Measurements from ENCODE around the gene TTC28.
"Not testable (repeated sequence)": the region's sequence is repeated elsewhere in the genome, so short reads cannot be mapped to it uniquely, and the experiment has no call there.

Gene TTC28

DNA sequence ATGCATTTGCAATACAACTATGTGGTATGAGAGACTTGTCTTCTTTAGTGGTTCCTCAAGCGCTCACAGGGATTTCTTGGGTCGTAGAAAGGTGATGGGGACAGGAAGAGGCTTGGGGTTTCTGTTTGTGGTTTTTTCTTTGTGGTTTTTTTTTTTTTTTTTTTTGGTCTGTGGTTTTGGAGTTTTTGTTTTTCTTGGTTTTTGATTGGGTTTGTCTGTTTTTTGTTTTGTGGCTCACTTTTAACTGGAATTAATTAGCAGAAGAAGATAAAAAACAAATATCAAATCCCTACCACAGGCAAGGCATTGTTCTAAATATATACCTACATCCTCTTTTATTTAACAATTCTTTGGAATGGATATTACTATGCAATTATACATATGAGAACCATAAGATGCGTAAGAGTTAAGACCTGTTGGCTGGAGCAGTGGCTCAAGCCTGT is 5.5 kb downstream of the TTC28 start:
- DNase-seq: peak; percentile 89

- no peak for DNase-seq
Observed at GRCh38 chr22:28670756-28671155, 8.9 kb downstream of the TTC28 start.

DNA sequence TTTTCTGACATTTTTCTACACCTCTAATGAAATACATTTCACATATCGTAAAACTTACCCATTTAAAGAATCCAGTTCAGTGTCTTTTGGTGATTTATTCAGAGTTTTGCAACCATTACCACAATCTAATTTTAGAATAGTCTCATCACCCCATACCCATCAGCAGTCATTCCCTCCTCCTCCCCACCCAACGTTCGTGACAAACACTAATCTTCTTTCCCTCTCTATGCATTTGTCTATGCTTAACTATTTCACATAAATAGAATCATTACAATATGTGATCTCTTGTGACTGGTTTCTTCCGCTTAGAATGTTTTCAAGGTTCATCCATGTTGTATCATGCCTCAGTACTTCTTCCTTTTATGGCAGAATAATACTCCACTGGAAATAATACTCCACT is 9.5 kb downstream of the TTC28 start:
- peak; percentile 30 for DNase-seq

GRCh38 chr22:28669387-28669786 is 10.3 kb downstream of the TTC28 start:
- no peak for DNase-seq

DNA sequence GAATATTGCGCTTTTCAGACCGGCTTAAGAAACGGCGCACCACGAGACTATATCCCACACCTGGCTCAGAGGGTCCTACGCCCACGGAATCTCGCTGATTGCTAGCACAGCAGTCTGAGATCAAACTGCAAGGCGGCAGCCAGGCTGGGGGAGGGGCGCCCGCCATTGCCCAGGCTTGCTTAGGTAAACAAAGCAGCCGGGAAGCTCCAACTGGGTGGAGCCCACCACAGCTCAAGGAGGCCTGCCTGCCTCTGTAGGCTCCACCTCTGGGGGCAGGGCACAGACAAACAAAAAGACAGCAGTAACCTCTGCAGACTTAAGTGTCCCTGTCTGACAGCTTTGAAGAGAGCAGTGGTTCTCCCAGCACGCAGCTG is 16.1 kb downstream of the TTC28 start:
- not testable (repeated sequence) for DNase-seq

DNA sequence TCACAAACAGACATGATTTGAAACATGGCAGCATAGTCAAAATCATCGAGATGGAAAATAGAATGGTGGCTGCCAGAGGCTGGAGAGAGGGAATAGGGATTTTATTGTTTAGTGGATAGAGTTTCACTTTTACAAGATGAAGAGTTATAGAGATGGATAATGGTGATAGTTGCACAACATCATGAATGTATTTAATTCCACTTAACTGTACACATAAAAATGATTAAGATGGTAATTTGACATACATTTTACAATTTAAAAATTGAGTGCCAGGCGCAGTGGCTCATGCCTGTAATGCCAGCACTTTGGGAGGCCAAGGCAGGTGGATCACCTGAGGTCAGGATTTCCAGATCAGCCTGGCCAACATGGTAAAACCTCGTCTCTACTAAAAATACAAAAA is 21.2 kb downstream of the TTC28 start:
- no peak for DNase-seq

DNA sequence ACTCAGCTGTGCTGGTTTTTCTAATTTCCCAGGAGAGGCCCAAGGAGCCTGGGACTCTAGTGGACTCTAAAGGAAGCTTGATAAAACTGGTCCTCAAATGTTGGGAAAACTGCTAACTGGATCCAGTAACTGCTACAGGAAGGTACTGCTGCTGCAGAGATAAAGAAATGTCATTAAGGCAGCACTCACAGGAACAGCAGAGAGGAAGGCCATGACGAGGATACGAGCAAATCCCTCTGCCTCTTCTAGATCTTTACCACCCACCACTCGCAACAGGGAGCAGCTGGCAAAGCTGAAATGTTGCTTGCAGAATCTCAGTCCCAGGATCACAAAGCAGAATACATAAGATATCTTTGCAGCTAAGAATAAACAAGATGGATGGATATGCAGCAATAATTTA is 23.5 kb downstream of the TTC28 start:
- no peak for DNase-seq

- DNase-seq: no peak
Observed at GRCh38 chr22:28650463-28650862, 29.2 kb downstream of the TTC28 start.

DNA sequence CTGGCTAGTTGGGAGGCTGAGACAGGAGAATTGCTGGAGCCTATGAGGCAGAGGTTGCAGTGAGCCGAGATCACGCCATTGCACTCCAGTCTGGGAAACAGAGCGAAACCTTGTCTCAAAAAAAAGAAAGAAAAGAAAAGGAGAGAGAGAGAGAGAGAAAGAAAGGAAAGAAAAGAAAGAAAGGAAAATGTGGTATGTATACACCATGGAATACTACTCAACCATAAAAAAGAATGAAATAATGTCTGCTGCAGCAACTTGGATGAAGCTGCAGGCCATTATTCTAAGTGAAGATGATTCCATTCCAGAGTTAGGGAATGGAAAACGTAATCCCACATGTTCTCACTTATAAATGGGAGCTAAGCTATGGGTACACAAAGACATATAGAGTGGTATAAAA is 30.8 kb downstream of the TTC28 start:
- no peak for DNase-seq

DNA sequence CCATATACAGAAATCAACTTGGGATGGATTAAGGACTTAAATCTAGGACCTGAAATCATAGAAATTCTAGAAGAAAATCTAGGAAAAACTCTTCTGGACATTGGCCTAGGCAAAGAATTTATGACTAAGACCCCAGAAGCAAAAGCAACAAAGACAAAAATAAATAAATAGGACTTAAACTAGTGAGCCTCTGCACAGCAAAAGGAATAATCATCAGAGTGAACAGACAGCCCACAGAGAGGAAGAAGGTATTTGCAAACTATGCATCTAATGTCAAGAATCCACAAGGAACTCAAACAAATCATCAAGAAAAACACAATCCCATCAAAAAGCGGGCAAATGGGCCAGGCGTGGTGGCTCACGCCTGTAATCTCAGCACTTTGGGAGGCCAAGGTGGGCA is 32.4 kb downstream of the TTC28 start:
- no peak for DNase-seq

GRCh38 chr22:28639321-28639720 is 40.3 kb downstream of the TTC28 start:
- no peak for DNase-seq

DNA sequence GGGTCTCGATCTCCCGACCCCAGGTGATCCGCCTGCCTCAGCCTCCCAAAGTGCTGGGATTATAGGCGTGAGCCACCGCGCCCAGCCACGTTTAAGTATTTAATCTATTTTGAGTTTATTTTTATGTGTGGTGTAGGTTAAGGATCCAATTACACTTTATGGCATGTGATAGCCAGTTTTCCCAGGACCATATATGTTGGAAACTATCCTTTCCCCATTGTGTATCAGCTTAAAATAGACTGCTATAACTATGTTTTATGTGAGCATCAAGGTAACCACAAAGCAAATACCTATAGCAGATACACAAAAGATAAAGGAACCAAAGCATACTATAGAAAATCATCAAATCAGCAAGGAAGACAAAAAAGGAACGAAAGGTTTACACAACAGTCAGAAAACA is 42.4 kb downstream of the TTC28 start:
- no peak for DNase-seq

GRCh38 chr22:28630177-28630574 is 49.5 kb downstream of the TTC28 start:
- DNase-seq: no peak

- peak; percentile 63 for DNase-seq
Observed at GRCh38 chr22:28629420-28630176, 50.0 kb downstream of the TTC28 start.

GRCh38 chr22:28628766-28629165 is 50.9 kb downstream of the TTC28 start:
- DNase-seq: no peak

GRCh38 chr22:28627791-28628190 is 51.8 kb downstream of the TTC28 start:
- no peak for DNase-seq

DNA sequence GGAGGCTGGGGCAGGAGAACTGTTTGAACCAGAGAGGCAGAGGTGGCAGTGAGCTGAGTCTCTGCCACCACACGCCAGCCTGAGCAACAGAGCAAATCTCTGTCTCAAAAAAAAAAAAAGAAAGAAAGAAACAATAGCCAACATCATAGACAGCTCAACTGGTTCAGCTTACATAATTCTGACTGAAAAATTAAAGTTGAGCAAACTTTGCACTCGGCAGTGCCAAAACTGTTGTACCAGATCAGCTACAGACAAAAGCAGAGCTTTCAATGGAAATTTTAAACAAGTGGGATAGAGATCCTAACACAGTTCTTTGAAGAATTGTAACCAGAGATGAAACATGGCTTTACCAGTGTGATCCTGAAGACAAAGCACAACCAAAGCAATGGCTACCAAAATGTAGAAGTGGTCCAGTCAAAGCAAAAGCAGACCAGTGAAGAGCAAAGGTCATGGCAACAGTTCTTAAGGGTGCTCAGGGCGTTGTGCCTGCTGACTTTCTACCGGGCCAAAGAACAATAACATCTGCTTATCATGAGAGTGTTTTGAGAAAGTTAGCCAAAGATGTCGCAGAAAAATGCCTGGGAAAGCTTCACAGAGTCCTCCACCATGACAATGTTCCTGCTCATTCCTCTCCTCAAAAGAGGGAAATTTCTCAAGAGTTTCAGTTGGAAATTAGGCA is 59.3 kb downstream of the TTC28 start:
- no peak for DNase-seq

DNA sequence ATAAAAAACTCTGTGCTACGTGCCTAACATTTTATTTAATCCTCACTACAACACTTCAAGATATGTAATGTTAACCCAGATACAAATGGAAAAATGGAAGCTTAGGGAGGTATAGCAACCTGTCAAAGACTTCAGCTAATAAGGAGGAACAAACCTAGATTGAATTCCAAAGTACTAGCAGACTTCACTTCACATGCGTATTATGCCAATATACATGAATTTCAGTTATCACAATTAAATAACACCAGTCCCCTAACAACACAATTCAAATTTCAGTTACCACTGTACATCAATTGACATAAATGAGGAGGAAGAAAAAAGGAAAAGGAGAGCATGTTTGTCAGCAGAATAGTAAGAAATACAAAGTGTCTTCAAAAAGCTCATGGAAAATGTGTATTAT is 60.4 kb downstream of the TTC28 start:
- no peak for DNase-seq

GRCh38 chr22:28615423-28615822 is 64.2 kb downstream of the TTC28 start:
- DNase-seq: not testable (repeated sequence)

- DNase-seq: no peak
Observed at GRCh38 chr22:28609921-28610320, 69.7 kb downstream of the TTC28 start.

DNA sequence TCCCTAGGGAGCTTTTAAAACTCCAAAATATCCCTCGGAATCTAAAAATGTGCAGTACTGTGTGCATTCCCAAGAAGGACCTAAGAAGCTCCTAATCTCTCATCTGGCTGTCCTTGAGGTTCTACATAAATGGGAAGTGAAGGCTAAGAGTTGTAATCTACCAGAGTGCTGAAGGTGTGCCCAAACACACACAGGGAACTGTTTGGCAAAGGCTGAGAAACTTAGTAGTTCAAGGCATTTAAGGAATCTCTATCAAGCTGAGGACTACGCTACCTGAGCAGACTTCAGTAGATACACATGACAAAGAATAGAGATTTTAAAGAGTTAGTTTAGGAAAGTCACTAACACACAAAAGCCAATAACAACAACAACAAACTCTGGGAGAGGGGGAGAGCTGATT is 71.1 kb downstream of the TTC28 start:
- DNase-seq: peak; percentile 17

DNA sequence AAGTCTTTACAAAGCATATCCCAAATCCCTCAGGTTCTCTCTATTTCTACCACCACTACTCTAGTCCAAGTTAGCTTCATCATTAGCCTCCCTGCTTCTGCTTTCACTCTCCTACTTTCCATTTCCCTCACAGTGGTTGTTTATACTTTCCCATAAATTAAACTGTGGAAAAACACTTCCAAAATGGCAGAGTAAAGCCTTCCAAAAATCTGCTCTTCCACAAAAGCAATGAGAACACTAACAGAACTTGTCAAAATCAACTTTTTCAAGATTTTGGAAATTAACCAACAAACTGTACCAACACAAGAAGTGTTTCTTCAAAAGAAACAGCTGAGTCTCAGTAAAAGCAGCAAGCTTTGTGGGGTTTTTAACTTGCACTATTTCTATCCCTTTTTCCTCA is 71.8 kb downstream of the TTC28 start:
- DNase-seq: no peak

GRCh38 chr22:28604966-28605761 is 74.5 kb downstream of the TTC28 start:
- DNase-seq: no peak

- DNase-seq: no peak
Observed at GRCh38 chr22:28601915-28602314, 77.7 kb downstream of the TTC28 start.
